ENCODE measurements around the gene PRSS23.

DNA sequence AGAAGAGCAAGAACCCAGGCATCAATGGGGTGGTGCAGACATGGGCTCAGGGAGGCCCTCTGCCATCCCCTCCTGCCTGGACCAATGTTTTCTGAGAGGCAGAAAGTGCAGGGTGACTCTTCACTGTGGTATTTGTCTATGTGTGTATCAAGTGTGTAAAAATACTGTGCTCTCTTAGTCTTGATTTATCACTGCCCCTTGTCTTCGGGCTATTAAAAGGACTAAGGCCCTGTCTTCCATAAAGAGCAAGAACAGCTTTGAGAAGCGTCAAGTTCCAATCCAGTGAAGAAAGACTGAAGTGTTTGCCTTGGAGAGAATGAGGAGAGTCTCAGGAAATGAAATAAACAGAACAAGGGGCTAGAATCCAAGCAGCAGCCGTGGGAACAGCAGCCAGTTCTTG is 14.4 kb downstream of the PRSS23 start:
- TF ChIP-seq, protein P1, sequence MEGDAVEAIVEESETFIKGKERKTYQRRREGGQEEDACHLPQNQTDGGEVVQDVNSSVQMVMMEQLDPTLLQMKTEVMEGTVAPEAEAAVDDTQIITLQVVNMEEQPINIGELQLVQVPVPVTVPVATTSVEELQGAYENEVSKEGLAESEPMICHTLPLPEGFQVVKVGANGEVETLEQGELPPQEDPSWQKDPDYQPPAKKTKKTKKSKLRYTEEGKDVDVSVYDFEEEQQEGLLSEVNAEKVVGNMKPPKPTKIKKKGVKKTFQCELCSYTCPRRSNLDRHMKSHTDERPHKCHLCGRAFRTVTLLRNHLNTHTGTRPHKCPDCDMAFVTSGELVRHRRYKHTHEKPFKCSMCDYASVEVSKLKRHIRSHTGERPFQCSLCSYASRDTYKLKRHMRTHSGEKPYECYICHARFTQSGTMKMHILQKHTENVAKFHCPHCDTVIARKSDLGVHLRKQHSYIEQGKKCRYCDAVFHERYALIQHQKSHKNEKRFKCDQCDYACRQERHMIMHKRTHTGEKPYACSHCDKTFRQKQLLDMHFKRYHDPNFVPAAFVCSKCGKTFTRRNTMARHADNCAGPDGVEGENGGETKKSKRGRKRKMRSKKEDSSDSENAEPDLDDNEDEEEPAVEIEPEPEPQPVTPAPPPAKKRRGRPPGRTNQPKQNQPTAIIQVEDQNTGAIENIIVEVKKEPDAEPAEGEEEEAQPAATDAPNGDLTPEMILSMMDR (IDR thresholded peaks at IDR 0.05 in 2 of 3, conservative IDR thresholded peaks at IDR 0.05 in 1 of 3; ENCODE audit: control insufficient read depth in 2 of 3, extremely low read depth in 1 of 3, insufficient read depth in 1 of 3, low read depth in 3 of 3, low read length in 3 of 3): no peak
- TF ChIP-seq ESRRA (IDR thresholded peaks at IDR 0.05; ENCODE audit: low read length): no peak
- no peak for TF ChIP-seq ZNF217 (IDR thresholded peaks at IDR 0.05)
- no peak for TF ChIP-seq LARP7 (IDR thresholded peaks at IDR 0.05)
